GM23338 (cell line): ENCODE data around the gene SEC14L1. TPM values are rescaled to one million over a fixed set of nuclear protein-coding genes. Genes with fewer than 3 reads are reported as not detected.

ENCODE experiments used
- ATAC-seq: fragments of 200-7000 bp; cut with Tn5 transposase; 3 replicates; pipeline ENCODE4 v1.9.1; 2020
- DNase-seq: peaks from one replicate; pipeline ENCODE4 v3.0.0-alpha.2; 2015; ENCODE audit warnings: low spot score
- H2AFZ ChIP-seq: fragments of 200-600 bp; sonication (generic); 2 replicates; pipeline ENCODE4 v1.8.0; 2016; ENCODE audit warnings: antibody characterized with exemption, mild to moderate bottlenecking, moderate library complexity
- H3F3A ChIP-seq: fragments of 200-600 bp; sonication (generic); replicated peaks from 2 replicates; pipeline ENCODE4 v1.8.0; 2017; ENCODE audit warnings: antibody characterized with exemption, mixed run types, low read depth
- H3K27ac ChIP-seq: fragments of 200-600 bp; sonication (generic); 2 replicates; pipeline ENCODE4 v1.6.1; 2016; ENCODE audit warnings: low read depth
- H3K27me3 ChIP-seq: fragments of 200-600 bp; sonication (generic); 2 replicates; pipeline ENCODE4 v1.8.0; 2016; ENCODE audit warnings: mild to moderate bottlenecking, mixed run types, moderate library complexity; ENCODE audit not compliant: insufficient read depth
- H3K36me3 ChIP-seq: fragments of 200-600 bp; sonication (generic); 2 replicates; pipeline ENCODE4 v1.8.0; 2016; ENCODE audit warnings: mild to moderate bottlenecking; ENCODE audit not compliant: insufficient read depth
- H3K4me1 ChIP-seq: fragments of 200-600 bp; sonication (generic); 2 replicates; pipeline ENCODE4 v1.8.0; 2016; ENCODE audit warnings: mild to moderate bottlenecking, moderate library complexity; ENCODE audit not compliant: insufficient read depth
- H3K4me2 ChIP-seq: fragments of 200-600 bp; sonication (generic); 2 replicates; pipeline ENCODE4 v1.7.1; 2017; ENCODE audit warnings: mixed run types
- H3K4me3 ChIP-seq: fragments of 200-600 bp; sonication (generic); 2 replicates; pipeline ENCODE4 v1.6.1; 2016; ENCODE audit warnings: mixed run types
- H3K79me2 ChIP-seq: fragments of 200-600 bp; sonication (generic); replicated peaks from 2 replicates; pipeline ENCODE4 v1.8.0; 2017; ENCODE audit warnings: mild to moderate bottlenecking; ENCODE audit not compliant: insufficient read depth
- H3K9me2 ChIP-seq: fragments of 200-600 bp; sonication (generic); 2 replicates; pipeline ENCODE4 v1.8.0; 2017; ENCODE audit not compliant: insufficient read depth
- H4K20me1 ChIP-seq: fragments of 200-600 bp; sonication (generic); replicated peaks from 2 replicates; pipeline ENCODE4 v1.8.0; 2017; ENCODE audit warnings: mild to moderate bottlenecking; ENCODE audit not compliant: insufficient read depth
- H3K27ac Mint-ChIP-seq: 2 replicates; pipeline ENCODE4 v1.8.0; 2020; ENCODE audit warnings: inconsistent platforms, mild to moderate bottlenecking, moderate library complexity, mixed read lengths
- H3K27me3 Mint-ChIP-seq: 3 replicates; pipeline ENCODE4 v1.8.0; 2022; ENCODE audit warnings: low read depth, mild to moderate bottlenecking, moderate library complexity, mixed read lengths, inconsistent platforms; ENCODE audit not compliant: insufficient read depth, poor library complexity
- H3K36me3 Mint-ChIP-seq: 3 replicates; pipeline ENCODE4 v1.8.0; 2021; ENCODE audit warnings: low read depth, mild to moderate bottlenecking, inconsistent platforms, moderate library complexity, mixed read lengths
- H3K4me1 Mint-ChIP-seq: 3 replicates; pipeline ENCODE4 v1.8.0; 2020; ENCODE audit warnings: mild to moderate bottlenecking, inconsistent platforms, mixed read lengths
- H3K4me3 Mint-ChIP-seq: 3 replicates; pipeline ENCODE4 v1.8.0; 2021; ENCODE audit warnings: moderate library complexity, mild to moderate bottlenecking, inconsistent platforms, mixed read lengths
- H3K9me3 Mint-ChIP-seq: 3 replicates; pipeline ENCODE4 v1.8.0; 2020; ENCODE audit warnings: moderate library complexity, mild to moderate bottlenecking, inconsistent platforms, mixed read lengths
- CREB1 ChIP-seq: fragments of 250-450 bp; sonication (Bioruptor Pico); IDR thresholded peaks from 2 replicates; pipeline ENCODE4 v1.5.0; 2020; ENCODE audit warnings: low read depth, mild to moderate bottlenecking, moderate library complexity
- CTCF ChIP-seq, 2 experiments: fragments of 200-600 bp in 1 of 2; sonication (generic) in 1 of 2; conservative IDR thresholded peaks; 2 replicates each; pipeline versions ENCODE4 v1.5.1 to v1.6.1; 2016 to 2017; ENCODE audit warnings: antibody characterized with exemption in 2 of 2, low read depth in 2 of 2, mild to moderate bottlenecking in 2 of 2, moderate library complexity in 1 of 2
- EZH2 ChIP-seq: fragments of 200-600 bp; sonication (generic); IDR thresholded peaks from one replicate; pipeline ENCODE4 v1.8.0; 2017; ENCODE audit warnings: antibody characterized with exemption, mild to moderate bottlenecking, low read depth; ENCODE audit not compliant: unreplicated experiment
- EZH2phosphoT487 ChIP-seq: fragments of 200-600 bp; sonication (generic); IDR thresholded peaks from one replicate; pipeline ENCODE4 v1.8.1; 2018; ENCODE audit warnings: antibody characterized with exemption; ENCODE audit not compliant: unreplicated experiment
- JUNB ChIP-seq: IDR thresholded peaks from one replicate; pipeline ENCODE4 v1.6.1; 2016; ENCODE audit warnings: antibody characterized with exemption; ENCODE audit not compliant: unreplicated experiment
- NANOG ChIP-seq: IDR thresholded peaks from 2 replicates; pipeline ENCODE4 v1.6.1; 2016; ENCODE audit warnings: antibody characterized with exemption, borderline replicate concordance
- POLR2AphosphoS5 ChIP-seq: IDR thresholded peaks from 2 replicates; pipeline ENCODE4 v1.6.1; 2016; ENCODE audit warnings: antibody characterized with exemption, low read depth
- REST ChIP-seq: IDR thresholded peaks from one replicate; pipeline ENCODE4 v1.6.1; 2018; ENCODE audit warnings: antibody characterized with exemption; ENCODE audit not compliant: unreplicated experiment
- STAT1 ChIP-seq: IDR thresholded peaks from one replicate; pipeline ENCODE4 v1.6.1; 2016; ENCODE audit warnings: antibody characterized with exemption; ENCODE audit not compliant: unreplicated experiment
- ZNF114 ChIP-seq: fragments of 250-450 bp; sonication (Bioruptor Pico); IDR thresholded peaks from 2 replicates; pipeline ENCODE4 v1.5.0; 2020; ENCODE audit warnings: mild to moderate bottlenecking, moderate library complexity
- ZNF331 ChIP-seq: fragments of 250-450 bp; sonication (Bioruptor Pico); IDR thresholded peaks from 2 replicates; pipeline ENCODE4 v1.5.0; 2020; ENCODE audit warnings: low read depth, mild to moderate bottlenecking, moderate library complexity
- polyA plus RNA-seq: library from polyadenylated mRNA; unstranded; fragments of >200 nt; fragmentation: Nextera tagmentation; extraction: Ambion mirVana; gene quantifications from 2 replicates; pipeline ENCODE4 v1.2.1, GENCODE V29; 2016
- total RNA-seq: library from RNA; depleted of rRNA; stranded (reverse); fragments of >200 nt; shearing (Covaris generic); gene quantifications from 2 replicates; pipeline ENCODE4 v1.2.3, GENCODE V29; 2014
- TF ChIP-seq, protein P1 (sequence below): fragments of 250-450 bp; sonication (Bioruptor Pico); IDR thresholded peaks from 2 replicates; pipeline ENCODE4 v1.5.0; 2020; ENCODE audit warnings: mild to moderate bottlenecking, moderate library complexity
- TF ChIP-seq, protein P2 (sequence below): IDR thresholded peaks from 2 replicates; pipeline ENCODE4 v1.6.1; 2016; ENCODE audit warnings: antibody characterized with exemption

SEC14L1 gene
- total and polyA plus RNA-seq, 2 experiments from 2014 or later = 26.8 to 54.8 TPM

- no peak overlapping the region for H3K4me2 ChIP-seq
- Mint-ChIP-seq H3K4me1 (peaks cover 3% of the 10 kb centered on the region; the same call in 2 of the 3 replicates), H3K27me3 (peaks cover 6% of the 10 kb centered on the region), H3K4me3 (no peak overlapping the region), H3K36me3 (0 out of 3 replicates have a peak, but pooled peaks cover 4% of the 10 kb centered on the region), H3K9me3 (peaks cover 6% of the 10 kb centered on the region; the same call in 2 of the 3 replicates), H3K27ac (no peak overlapping the region)
- no peak for DNase-seq
- no peak for ATAC-seq
- no peaks in the 10 kb centered on the region for H4K20me1 ChIP-seq
- H3K4me1 ChIP-seq = no peaks in the 10 kb centered on the region
- no peaks in the 10 kb centered on the region for H3K36me3 ChIP-seq
- no peaks in the 10 kb centered on the region for H3F3A ChIP-seq
- TF ChIP-seq NANOG (no peak), JUNB (no peak), STAT1 (no peak), EZH2phosphoT487 (no peak), CREB1 (CRISPR knock-in tag) (no peak), ZNF114 (CRISPR knock-in tag) (no peak), REST (no peak), CTCF (conservative IDR thresholded peaks at IDR 0.05; ENCODE audit: low read depth in 2 of 2) (no peak), EZH2 (no peak), POLR2AphosphoS5 (no peak), ZNF331 (CRISPR knock-in tag) (no peak)
- TF ChIP-seq, protein P1, sequence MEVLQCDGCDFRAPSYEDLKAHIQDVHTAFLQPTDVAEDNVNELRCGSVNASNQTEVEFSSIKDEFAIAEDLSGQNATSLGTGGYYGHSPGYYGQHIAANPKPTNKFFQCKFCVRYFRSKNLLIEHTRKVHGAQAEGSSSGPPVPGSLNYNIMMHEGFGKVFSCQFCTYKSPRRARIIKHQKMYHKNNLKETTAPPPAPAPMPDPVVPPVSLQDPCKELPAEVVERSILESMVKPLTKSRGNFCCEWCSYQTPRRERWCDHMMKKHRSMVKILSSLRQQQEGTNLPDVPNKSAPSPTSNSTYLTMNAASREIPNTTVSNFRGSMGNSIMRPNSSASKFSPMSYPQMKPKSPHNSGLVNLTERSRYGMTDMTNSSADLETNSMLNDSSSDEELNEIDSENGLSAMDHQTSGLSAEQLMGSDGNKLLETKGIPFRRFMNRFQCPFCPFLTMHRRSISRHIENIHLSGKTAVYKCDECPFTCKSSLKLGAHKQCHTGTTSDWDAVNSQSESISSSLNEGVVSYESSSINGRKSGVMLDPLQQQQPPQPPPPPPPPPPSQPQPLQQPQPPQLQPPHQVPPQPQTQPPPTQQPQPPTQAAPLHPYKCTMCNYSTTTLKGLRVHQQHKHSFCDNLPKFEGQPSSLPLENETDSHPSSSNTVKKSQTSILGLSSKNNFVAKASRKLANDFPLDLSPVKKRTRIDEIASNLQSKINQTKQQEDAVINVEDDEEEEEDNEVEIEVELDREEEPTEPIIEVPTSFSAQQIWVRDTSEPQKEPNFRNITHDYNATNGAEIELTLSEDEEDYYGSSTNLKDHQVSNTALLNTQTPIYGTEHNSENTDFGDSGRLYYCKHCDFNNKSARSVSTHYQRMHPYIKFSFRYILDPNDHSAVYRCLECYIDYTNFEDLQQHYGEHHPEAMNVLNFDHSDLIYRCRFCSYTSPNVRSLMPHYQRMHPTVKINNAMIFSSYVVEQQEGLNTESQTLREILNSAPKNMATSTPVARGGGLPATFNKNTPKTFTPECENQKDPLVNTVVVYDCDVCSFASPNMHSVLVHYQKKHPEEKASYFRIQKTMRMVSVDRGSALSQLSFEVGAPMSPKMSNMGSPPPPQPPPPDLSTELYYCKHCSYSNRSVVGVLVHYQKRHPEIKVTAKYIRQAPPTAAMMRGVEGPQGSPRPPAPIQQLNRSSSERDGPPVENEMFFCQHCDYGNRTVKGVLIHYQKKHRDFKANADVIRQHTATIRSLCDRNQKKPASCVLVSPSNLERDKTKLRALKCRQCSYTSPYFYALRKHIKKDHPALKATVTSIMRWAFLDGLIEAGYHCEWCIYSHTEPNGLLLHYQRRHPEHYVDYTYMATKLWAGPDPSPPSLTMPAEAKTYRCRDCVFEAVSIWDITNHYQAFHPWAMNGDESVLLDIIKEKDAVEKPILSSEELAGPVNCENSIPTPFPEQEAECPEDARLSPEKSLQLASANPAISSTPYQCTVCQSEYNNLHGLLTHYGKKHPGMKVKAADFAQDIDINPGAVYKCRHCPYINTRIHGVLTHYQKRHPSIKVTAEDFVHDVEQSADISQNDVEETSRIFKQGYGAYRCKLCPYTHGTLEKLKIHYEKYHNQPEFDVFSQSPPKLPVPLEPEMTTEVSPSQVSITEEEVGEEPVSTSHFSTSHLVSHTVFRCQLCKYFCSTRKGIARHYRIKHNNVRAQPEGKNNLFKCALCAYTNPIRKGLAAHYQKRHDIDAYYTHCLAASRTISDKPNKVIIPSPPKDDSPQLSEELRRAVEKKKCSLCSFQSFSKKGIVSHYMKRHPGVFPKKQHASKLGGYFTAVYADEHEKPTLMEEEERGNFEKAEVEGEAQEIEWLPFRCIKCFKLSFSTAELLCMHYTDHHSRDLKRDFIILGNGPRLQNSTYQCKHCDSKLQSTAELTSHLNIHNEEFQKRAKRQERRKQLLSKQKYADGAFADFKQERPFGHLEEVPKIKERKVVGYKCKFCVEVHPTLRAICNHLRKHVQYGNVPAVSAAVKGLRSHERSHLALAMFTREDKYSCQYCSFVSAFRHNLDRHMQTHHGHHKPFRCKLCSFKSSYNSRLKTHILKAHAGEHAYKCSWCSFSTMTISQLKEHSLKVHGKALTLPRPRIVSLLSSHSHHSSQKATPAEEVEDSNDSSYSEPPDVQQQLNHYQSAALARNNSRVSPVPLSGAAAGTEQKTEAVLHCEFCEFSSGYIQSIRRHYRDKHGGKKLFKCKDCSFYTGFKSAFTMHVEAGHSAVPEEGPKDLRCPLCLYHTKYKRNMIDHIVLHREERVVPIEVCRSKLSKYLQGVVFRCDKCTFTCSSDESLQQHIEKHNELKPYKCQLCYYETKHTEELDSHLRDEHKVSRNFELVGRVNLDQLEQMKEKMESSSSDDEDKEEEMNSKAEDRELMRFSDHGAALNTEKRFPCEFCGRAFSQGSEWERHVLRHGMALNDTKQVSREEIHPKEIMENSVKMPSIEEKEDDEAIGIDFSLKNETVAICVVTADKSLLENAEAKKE (CRISPR knock-in tag) = no peak
- TF ChIP-seq, protein P2, sequence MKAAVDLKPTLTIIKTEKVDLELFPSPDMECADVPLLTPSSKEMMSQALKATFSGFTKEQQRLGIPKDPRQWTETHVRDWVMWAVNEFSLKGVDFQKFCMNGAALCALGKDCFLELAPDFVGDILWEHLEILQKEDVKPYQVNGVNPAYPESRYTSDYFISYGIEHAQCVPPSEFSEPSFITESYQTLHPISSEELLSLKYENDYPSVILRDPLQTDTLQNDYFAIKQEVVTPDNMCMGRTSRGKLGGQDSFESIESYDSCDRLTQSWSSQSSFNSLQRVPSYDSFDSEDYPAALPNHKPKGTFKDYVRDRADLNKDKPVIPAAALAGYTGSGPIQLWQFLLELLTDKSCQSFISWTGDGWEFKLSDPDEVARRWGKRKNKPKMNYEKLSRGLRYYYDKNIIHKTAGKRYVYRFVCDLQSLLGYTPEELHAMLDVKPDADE = no peak
- H3K79me2 ChIP-seq = no peaks in the 10 kb centered on the region
- H3K4me3 ChIP-seq = no peak overlapping the region
- no peak overlapping the region for H3K27ac ChIP-seq
- H2AFZ ChIP-seq = no peak overlapping the region
- H3K9me2 ChIP-seq = no peaks in the 10 kb centered on the region
- no peaks in the 10 kb centered on the region for H3K27me3 ChIP-seq
Observed at GRCh38 chr17:77131904-77132303, 8.9 kb upstream of the SEC14L1 start.
